Measurements from ENCODE around the gene CEP89. TPM values are rescaled to one million over a fixed set of nuclear protein-coding genes. Genes with fewer than 3 reads are reported as not detected.

The CEP89 gene
- total RNA-seq, 1 experiment from 2014 or later, result 27.6 TPM

DNA sequence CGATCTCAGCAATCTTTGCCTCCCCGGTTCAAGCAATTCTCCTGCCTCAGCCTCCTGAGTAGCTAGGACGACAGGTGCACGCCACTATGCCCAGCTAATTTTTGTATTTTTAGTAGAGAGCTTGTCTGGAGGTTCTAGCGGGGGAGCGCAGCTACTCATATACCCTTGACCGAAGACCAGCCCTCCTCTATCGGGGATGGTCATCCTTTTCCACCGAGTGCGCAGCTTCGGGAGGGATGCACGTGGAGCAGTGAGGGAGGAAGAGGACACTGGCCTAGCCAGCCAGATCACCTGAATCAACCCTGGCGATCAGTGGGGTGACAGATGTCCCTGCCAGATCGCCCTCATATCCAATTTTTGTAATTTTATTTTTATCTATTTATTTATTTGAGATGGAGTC is 109.0 kb downstream of the CEP89 start:
- ChIA-PET CTCF (no interaction called here), RAD21 (ENCODE audit: low non-redundant PET in 1 of 2, low total read pairs in 2 of 2, uncharacterized antibody in 2 of 2, unreplicated experiment in 2 of 2) (no interaction called here), POLR2A (no interaction called here)
- ATAC-seq (no peak), DNase-seq (ENCODE audit: low read depth, low spot score) (no peak)
- Histone ChIP-seq H4K20me1 (ENCODE audit: insufficient read depth) (no peaks in the 10 kb centered on the region), H3K36me3 (ENCODE audit: control insufficient read depth in 1 of 2, insufficient read depth in 2 of 2, low read length in 2 of 2) (no peaks in the 10 kb centered on the region), H3K79me2 (ENCODE audit: insufficient read depth, low read length) (no peaks in the 10 kb centered on the region), H3K9me2 (ENCODE audit: insufficient read depth) (no peaks in the 10 kb centered on the region), H3K27ac (ENCODE audit: low read depth, low read length) (no peak overlapping the region), H3K27me3 (ENCODE audit: insufficient read depth, low read length) (no peaks in the 10 kb centered on the region), H3K9me3 (ENCODE audit: control insufficient read depth in 1 of 2, insufficient read depth in 1 of 2, low read depth in 1 of 2, low read length in 2 of 2) (no peaks in the 10 kb centered on the region), H3K4me1 (ENCODE audit: control insufficient read depth in 1 of 2, insufficient read depth in 2 of 2, low read length in 2 of 2) (no peaks in the 10 kb centered on the region), H3K4me2 (ENCODE audit: low read length) (no peak overlapping the region), H2AFZ (ENCODE audit: low read depth, low read length, poor library complexity, severe bottlenecking) (no peak overlapping the region), H3K9ac (ENCODE audit: low read length) (no peak overlapping the region), H3K4me3 (replicated peaks in 1 of 2; ENCODE audit: low read depth in 1 of 2, low read length in 2 of 2) (no peak overlapping the region)
- intact Hi-C loops (cut with micrococcal nuclease), result no loop called here
- no TSS peak for BruUV-seq (replicated peaks)
- TF ChIP-seq CTCF (IDR thresholded peaks at IDR 0.05 in 2 of 3, conservative IDR thresholded peaks at IDR 0.05 in 1 of 3; ENCODE audit: borderline replicate concordance in 1 of 3, insufficient read depth in 1 of 3, low read depth in 2 of 3, low read length in 2 of 3), result no peak
- TF ChIP-seq FOSL1 (IDR thresholded peaks at IDR 0.05; ENCODE audit: low read depth), result no peak
- TF ChIP-seq POLR2A (IDR thresholded peaks at IDR 0.05; ENCODE audit: borderline replicate concordance, extremely low read depth, insufficient read depth, insufficient read length), result no peak
- no peak for TF ChIP-seq EGR1 (IDR thresholded peaks at IDR 0.05; ENCODE audit: low read depth)
- TF ChIP-seq EZH2 (IDR thresholded peaks at IDR 0.05), result no peak
- no peak for TF ChIP-seq SRF (IDR thresholded peaks at IDR 0.05; ENCODE audit: low read depth)
- TF ChIP-seq EZH2phosphoT487 (IDR thresholded peaks at IDR 0.05; ENCODE audit: borderline replicate concordance), result no peak
- TF ChIP-seq RAD21 (IDR thresholded peaks at IDR 0.05; ENCODE audit: low read depth), result no peak
- no peak for TF ChIP-seq ZFX (IDR thresholded peaks at IDR 0.05)
- no peak for TF ChIP-seq ELF1 (IDR thresholded peaks at IDR 0.05; ENCODE audit: borderline replicate concordance, low read depth)
- no peak for TF ChIP-seq POLR2AphosphoS5 (IDR thresholded peaks at IDR 0.05; ENCODE audit: low read depth, low read length)
- TF ChIP-seq CBX3 (IDR thresholded peaks at IDR 0.05; ENCODE audit: low read depth), result no peak
- no peak for TF ChIP-seq SIN3A (IDR thresholded peaks at IDR 0.05; ENCODE audit: low read depth)

Data from HCT116 (cell line).